GM12873 (cell line): Measurements from ENCODE around the gene GRWD1.

Experiments
- TF ChIP-seq, protein P1 (sequence below): IDR thresholded peaks from 2 replicates; pipeline ENCODE4 v1.5.1; 2012; ENCODE audit warnings: low read depth, mild to moderate bottlenecking, moderate library complexity, low read length, control low read depth; ENCODE audit not compliant: insufficient read depth; ENCODE audit errors: missing control alignments

GRWD1 gene

DNA sequence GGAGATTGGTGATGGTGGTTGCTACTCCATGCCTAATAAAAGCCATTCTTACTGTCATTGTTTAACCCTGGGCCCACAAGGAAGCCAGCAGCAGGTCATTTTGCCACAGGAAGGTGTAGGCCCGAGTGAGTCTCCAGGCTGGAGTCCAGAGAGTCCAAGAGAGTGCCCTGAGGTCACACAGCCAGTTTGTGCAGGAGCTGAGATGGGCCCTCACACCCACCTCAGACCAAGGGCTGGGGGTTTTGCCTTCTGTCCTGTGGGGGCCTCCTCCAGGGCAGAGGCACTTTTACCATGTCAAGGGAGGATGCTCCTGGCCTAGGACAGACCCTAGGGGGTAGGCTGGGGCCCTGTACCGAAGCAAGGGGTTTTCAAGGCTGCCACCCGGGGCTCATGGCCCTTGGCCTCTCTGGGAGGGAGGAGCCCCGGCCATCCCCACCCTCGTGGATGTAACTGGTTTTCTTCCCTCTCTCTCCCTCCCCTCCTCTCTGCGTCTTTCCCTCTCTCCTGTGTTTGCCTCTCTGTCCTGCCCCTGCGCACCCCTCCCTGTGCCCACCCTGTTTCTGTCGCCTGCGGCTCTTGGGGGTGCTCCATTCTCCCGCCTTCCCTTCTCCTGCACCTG is 31.4 kb downstream of the GRWD1 start:
- TF ChIP-seq, protein P1, sequence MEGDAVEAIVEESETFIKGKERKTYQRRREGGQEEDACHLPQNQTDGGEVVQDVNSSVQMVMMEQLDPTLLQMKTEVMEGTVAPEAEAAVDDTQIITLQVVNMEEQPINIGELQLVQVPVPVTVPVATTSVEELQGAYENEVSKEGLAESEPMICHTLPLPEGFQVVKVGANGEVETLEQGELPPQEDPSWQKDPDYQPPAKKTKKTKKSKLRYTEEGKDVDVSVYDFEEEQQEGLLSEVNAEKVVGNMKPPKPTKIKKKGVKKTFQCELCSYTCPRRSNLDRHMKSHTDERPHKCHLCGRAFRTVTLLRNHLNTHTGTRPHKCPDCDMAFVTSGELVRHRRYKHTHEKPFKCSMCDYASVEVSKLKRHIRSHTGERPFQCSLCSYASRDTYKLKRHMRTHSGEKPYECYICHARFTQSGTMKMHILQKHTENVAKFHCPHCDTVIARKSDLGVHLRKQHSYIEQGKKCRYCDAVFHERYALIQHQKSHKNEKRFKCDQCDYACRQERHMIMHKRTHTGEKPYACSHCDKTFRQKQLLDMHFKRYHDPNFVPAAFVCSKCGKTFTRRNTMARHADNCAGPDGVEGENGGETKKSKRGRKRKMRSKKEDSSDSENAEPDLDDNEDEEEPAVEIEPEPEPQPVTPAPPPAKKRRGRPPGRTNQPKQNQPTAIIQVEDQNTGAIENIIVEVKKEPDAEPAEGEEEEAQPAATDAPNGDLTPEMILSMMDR: no peak

DNA sequence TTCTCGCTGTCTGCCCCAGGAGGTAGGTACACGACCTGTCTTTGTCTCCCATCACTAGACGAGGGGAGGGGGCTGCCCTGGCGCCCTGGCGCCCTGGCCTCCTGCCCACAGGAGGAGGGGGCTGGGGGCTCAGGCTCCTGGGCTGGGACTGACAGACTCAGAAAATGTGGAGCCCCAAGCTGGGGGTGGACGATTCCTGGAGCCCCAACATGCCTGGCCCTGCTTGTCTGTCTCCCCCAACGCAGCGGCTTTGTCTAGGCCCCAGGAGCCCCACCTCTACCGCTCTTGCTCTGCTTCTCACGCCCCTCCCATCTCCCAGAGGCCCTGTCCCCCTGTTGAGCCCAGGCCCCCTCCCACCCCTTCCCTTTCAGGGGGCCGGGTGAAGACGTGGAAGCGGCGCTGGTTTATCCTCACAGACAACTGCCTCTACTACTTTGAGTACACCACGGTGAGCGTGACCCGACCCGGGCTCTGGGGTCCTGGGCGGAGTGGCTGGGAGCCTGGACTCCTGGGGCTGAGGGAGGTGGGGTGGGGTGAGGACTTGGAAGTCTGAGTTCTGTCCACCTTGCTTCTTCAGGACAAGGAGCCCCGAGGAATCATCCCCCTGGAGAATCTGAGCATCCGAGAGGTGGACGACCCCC is 32.0 kb downstream of the GRWD1 start:
- TF ChIP-seq, protein P1: no peak

DNA sequence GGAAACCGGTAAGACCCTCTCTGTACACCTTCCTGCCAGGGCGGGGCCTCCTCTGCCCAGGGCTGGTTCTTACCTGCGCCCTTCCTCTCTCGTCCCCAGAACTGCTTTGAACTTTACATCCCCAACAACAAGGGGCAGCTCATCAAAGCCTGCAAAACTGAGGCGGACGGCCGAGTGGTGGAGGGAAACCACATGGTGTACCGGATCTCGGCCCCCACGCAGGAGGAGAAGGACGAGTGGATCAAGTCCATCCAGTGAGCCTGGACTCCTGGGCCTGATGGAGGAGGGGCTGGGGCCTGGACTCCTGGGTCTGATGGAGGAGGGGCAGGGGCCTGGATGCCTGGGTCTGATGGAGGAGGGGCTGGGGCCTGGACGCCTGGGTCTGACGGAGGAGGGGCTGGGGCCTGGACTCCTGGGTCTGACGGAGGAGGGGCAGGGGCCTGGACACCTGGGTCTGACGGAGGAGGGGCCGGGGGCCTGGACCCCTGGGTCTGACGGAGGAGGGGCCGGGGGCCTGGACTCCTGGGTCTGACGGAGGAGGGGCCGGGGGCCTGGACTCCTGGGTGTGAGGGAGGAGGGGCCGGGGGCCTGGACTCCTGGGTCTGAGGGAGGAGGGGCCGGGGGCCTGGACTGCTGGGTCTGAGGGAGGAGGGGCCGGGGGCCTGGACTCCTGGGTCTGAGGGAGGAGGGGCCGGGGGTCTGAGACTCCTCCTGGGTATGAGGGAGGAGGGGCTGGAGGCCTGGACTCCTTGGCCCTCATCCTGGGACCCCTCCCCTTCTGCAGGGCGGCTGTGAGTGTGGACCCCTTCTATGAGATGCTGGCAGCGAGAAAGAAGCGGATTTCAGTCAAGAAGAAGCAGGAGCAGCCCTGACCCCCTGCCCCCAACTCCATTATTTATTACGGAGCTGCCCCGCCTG is 32.8 kb downstream of the GRWD1 start:
- TF ChIP-seq, protein P1: no peak

DNA sequence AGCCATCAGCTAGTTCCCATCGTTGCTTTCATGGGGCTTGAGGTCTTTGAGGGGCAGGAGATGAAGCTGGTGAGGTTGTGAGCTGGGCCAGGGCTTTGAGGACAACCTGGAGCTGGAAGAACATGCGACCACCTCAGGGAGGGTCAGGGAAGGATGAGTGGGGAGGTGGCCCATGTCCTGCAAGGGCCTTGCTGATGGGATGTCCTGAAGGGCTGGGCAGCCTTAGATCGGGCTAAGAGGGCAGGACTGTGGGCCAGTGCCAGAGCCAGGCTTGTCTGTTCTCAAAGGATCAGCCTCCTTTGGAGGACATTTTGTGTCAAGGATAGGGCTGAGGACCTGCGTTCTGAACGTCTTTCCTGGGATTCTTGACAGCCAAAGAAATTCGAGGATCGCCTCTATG is 33.9 kb downstream of the GRWD1 start:
- TF ChIP-seq, protein P1: no peak

DNA sequence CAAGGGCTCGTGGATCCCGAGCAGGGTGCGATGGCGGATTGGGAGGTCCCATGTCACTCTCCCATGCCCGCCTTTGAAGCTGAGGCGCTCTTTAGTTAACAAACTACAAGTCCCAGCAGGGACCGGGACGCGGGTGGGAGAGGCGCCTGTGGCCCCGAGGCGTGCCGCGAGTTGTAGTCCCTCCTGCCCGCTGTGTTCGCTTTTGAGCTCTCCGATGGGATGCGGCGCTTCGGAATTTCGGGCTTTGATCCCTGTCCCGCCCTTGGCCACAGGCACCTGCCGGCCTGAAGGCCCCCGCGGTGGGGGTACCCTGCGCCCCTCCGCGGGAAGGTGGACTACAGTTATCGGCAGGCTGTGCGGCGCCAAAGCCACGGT is 34.4 kb downstream of the GRWD1 start:
- TF ChIP-seq, protein P1: no peak

DNA sequence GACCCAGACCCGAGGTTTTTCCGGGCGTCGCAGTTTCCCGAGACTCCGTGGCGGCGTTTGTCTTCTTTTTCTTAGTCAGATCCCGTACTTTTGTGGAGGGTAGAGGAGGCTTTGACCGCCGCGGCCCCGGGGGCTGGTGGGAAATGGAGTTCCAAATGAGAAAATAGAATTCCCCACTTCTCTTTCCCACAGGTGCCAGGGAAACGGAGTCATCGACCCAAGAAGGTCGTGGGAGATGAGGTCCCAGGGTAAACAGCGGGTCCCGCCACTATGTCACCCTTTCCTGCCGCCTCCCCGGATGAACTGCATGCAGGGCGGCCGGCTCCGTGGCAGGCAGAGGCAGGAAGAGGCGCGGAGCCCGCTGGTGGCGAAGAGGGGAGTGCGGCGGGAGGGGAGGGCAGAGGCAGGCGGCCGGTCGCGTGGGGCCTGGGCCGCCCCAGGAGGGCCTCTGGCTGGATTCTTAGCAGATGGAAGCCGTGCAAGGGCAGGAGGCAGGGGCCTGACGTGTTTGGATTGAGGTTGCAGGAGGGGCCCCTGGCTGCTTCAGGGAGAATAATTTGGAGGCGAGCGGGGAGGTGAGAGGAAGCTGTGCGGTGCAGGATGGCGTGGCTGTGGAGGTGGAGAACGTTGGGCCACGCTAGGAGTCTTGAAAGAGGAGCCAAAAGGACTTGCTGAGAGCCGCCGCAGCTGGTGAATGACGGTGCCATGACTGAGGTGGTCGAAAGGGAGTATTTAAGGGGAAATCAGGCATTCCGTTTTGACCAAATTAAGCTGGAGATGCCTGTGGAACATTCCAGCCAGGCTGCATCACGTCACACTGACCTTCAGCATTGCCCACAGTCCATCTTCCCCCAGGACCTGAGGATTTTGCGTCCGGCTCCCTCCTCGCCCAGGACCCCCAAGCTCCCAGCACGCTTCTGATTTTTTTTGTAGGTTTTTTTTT is 35.0 kb downstream of the GRWD1 start:
- TF ChIP-seq, protein P1: no peak
